Measurements from ENCODE around the gene LCOR. TPM values are rescaled to one million over a fixed set of nuclear protein-coding genes. Genes with fewer than 3 reads are reported as not detected.

The LCOR gene
- total and polyA plus RNA-seq, 2 of the 13 experiments (the other 11 are each of a cell fraction or from before 2014, with no cell fraction given), result 12.4 to 23.7 TPM

DNA sequence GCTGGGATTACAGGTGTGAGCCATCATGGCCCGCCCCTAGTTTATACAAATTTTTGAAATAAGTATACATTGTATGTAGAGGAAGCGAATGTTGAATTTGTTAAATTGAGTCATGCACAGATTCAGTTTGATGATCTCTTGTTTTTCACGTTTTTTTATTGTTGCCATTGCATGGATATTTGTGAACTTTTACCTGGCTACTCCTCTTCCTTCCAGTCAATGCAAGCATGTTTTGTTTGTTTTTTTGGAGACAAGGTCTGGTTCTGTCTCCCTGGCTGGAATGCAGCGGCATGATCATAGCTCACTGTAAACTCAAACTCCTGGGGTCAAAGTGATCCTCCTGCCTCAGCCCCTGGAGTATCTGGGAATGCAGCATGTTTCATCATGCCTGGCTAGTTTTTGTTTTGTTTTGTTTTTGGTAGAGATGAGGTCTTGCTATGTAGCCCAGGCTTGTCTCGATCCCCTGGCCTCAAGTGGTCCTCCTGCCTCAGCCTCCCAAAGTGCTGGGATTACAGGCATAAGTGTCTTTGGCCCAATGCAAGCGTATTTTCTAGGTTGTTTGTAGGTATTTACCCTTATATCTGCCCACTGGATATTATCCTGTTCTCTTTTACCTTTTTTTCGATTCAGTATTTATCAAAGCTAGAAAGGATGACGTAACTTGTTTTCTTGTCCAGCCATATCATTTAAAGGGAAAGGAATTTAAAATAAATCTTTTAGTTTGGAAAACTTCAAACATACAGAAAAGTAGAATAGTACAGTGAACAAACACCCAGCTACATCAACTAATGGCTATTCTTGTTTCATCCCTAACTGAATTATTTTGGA, 11.0 kb downstream of the LCOR start (continued):
- TF ChIP-seq, protein P1, sequence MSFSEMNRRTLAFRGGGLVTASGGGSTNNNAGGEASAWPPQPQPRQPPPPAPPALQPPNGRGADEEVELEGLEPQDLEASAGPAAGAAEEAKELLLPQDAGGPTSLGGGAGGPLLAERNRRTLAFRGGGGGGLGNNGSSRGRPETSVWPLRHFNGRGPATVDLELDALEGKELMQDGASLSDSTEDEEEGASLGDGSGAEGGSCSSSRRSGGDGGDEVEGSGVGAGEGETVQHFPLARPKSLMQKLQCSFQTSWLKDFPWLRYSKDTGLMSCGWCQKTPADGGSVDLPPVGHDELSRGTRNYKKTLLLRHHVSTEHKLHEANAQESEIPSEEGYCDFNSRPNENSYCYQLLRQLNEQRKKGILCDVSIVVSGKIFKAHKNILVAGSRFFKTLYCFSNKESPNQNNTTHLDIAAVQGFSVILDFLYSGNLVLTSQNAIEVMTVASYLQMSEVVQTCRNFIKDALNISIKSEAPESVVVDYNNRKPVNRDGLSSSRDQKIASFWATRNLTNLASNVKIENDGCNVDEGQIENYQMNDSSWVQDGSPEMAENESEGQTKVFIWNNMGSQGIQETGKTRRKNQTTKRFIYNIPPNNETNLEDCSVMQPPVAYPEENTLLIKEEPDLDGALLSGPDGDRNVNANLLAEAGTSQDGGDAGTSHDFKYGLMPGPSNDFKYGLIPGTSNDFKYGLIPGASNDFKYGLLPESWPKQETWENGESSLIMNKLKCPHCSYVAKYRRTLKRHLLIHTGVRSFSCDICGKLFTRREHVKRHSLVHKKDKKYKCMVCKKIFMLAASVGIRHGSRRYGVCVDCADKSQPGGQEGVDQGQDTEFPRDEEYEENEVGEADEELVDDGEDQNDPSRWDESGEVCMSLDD (CRISPR knock-in tag; IDR thresholded peaks at IDR 0.05; ENCODE audit: borderline replicate concordance), result no peak; the same call in 1 of the 2 replicates
- TF ChIP-seq SOX13 (IDR thresholded peaks at IDR 0.05), result peak; percentile 80
- TF ChIP-seq SOX13 (CRISPR knock-in tag; conservative IDR thresholded peaks at IDR 0.05 in 1 of 2, IDR thresholded peaks at IDR 0.05 in 1 of 2), result peak in 1 of 2 experiments; percentile 96; a peak in 2 of 4 replicates
- 0 out of 2 replicates have a peak, but pooled peaks have one; percentile 54 for TF ChIP-seq MEIS2 (CRISPR knock-in tag; IDR thresholded peaks at IDR 0.05)
- no peak for TF ChIP-seq NRL (CRISPR knock-in tag; IDR thresholded peaks at IDR 0.05; ENCODE audit: borderline replicate concordance)
- no peak for TF ChIP-seq DMAP1 (CRISPR knock-in tag; IDR thresholded peaks at IDR 0.05)
- TF ChIP-seq NCOA2 (CRISPR knock-in tag; IDR thresholded peaks at IDR 0.05), result peak; percentile 96
- TF ChIP-seq ZNF792 (CRISPR knock-in tag; IDR thresholded peaks at IDR 0.05), result peak; percentile 92
- TF ChIP-seq BCL3 (CRISPR knock-in tag; IDR thresholded peaks at IDR 0.05), result peak; percentile 24; the same call in 1 of the 2 replicates
- no peak for TF ChIP-seq XBP1 (CRISPR knock-in tag; IDR thresholded peaks at IDR 0.05)
- TF ChIP-seq LRRFIP1 (CRISPR knock-in tag; conservative IDR thresholded peaks at IDR 0.05), result no peak
- TF ChIP-seq ZBTB44 (CRISPR knock-in tag; IDR thresholded peaks at IDR 0.05), result no peak
- peak; percentile 76; the same call in 1 of the 2 replicates for TF ChIP-seq ZNF724P (CRISPR knock-in tag; IDR thresholded peaks at IDR 0.05; ENCODE audit: borderline replicate concordance)
- TF ChIP-seq YEATS2 (CRISPR knock-in tag; IDR thresholded peaks at IDR 0.05; ENCODE audit: borderline replicate concordance), result peak; percentile 77; the same call in 1 of the 2 replicates
- TF ChIP-seq TIGD3 (CRISPR knock-in tag; IDR thresholded peaks at IDR 0.05; ENCODE audit: borderline replicate concordance), result no peak
- no peak for TF ChIP-seq ZBTB46 (CRISPR knock-in tag; IDR thresholded peaks at IDR 0.05; ENCODE audit: borderline replicate concordance)
